C1 segment of cervical spinal cord (tissue), 14 donors: ENCODE data around the gene DUT.
A peak's percentile ranks its signal among the peaks of the same experiment; 100 is the strongest.

ENCODE experiments used
- DNase-seq, 14 donors: peaks; one replicate each; lab custom pipeline; 2025; lab: John Stamatoyannopoulos, UW

Gene DUT

DNA sequence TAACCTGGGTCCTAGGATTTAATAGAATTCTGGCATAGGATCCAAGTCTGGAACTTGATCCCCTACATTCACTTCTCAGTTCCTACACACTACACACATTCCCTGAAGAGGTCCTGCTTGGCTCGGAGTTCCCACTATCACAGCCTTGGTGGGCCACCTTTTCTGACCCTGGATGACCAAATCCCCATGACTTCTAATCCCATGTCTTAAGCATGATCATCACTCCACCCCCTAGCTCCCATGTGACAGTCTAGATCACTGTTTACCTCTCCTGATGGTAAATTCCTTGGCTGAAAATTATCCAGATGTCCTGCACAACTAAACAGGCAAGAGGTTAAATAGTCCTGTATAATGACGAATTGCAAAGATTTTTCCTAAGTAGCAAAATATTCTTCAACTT is 40.3 kb downstream of the DUT start:
- DNase-seq, result no peak

DNA sequence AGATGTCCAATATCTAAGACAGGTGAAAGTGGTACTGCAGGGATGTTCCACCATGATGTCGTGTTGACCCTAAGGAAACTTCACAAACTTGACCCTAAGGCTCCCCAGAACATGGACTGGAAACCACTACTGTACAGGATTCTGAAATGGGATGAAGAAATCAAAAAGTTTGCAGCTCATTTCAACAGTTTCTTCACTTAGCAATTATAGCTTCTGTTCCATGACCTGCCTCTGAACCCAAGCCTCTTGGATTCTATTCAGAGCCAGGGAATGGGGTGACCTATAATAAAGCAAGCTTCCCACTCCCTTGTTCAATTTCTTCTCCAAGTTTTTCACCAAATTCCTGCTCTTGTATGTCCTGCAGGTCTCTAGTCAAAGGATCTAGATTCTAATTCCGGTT is 40.7 kb downstream of the DUT start:
- DNase-seq, result no peak

DNA sequence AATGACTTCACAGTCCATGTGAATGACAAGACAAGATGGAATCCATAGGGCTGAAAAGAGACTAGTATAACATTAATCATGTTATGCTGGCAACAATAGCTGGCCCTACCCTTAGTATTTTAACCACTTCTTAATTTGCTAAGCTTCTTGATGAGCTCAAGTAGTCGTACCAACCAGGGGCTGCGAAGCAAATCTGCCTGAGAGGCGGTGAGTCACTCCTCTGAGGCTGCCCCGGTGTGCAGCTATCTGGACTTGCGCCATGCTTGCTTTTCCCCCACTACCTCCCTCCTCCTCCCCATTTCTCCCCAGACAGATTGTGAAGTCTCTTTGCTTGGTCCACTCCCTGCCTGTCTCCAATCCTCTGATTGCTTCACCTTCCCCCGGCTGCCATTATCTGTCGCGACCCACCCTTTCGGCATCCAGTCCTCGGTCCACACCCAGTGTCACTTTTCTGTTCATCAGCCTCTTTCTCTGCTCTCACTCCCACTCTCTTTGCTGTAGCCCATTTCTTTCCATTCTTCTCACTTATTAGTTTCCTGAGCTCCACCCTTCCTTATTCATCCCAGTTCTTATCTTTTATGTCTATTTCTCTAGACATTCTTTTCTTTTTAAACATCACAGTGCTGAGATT is 42.7 kb downstream of the DUT start:
- no peak for DNase-seq

DNA sequence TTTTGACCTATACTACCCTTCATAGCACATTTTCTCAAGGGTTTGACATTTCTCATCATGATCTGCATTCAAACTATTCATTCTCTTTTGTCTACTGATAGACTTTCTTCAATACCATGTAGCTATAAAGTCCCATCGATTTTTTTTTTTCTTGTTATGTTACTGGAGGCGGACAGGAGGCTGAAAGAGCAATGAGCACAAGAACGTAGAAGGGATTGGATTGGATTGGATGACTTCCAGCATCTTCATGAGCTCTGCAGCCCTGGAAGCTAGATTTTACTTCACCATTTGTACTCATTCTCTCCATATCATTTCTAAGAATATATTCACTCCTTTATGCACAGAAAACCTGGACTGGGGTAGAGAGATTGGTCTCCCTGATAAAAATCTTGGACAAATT is 43.2 kb downstream of the DUT start:
- no peak for DNase-seq

DNA sequence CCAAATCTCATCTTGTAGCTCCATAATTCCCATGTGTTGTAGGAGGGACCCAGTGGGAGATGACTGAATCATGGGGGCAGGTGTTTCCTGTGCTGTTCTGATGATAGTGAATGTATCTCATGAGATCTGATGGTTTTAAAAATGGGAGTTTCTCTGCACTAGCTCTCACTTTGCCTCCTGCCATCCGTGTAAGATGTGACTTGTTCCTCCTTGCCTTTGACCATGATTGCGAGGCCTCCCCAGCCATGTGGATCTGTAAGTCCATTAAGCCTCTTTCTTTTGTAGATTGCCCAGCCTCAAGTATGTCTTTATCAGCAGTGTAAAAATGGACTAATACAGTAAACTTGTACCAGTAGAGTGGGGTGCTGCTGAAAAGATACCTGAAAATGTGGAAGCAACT is 44.5 kb downstream of the DUT start:
- DNase-seq, result no peak

DNA sequence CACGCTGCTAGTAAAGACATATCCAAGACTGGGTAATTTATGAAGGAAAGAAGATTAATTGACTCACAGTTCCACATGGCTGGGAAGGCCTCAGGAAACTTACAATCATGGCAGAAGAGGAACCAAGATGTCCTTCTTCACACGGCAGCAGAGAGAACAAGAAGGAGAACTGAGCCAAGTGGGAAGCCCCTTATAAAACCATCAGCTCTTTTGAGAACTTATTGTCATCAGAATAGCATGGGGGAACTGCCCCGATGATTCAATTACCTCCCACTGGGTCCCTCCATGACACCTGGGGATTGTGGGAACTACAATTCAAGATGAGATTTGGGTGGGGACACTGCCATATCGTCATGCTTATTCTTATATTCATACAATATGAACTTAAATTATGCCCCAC is 49.0 kb downstream of the DUT start:
- DNase-seq, result no peak

DNA sequence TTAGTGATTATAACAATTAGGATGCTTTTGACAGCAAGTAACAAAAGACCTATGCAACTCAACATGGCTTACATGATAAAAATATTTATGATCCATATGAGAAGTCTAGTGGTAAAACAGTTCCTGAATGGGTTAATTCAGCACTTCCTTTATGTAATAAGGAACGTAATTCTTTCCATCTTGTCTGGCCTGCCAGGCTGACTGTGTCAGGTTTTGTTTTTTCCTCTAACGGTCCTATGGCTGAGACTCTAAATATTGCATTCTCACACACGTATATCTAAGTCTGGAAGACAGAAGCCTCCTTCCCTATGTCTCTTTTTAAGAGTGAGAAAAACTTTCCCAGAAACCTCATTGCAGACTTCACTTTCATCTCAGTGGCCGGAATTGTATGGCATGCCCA is 50.6 kb downstream of the DUT start:
- no peak for DNase-seq

DNA sequence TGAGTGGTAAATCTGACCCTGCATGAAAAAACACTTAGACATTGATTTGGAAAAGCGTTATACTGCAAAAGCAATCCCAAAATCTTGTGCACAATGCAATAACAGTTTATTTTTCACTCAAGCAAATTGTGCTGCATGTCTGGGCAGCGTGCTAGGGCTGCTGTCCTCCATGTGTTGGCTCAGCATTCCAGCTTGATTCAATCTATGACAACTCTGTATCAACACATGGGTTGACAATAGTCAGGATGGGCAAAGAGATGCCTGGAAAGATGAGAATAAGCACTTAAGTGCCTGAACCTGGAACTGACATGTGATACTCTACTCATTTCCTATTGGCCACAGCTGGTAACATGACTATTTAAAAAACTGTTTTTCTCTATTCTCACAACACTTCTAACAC is 51.8 kb downstream of the DUT start:
- DNase-seq, result no peak

DNA sequence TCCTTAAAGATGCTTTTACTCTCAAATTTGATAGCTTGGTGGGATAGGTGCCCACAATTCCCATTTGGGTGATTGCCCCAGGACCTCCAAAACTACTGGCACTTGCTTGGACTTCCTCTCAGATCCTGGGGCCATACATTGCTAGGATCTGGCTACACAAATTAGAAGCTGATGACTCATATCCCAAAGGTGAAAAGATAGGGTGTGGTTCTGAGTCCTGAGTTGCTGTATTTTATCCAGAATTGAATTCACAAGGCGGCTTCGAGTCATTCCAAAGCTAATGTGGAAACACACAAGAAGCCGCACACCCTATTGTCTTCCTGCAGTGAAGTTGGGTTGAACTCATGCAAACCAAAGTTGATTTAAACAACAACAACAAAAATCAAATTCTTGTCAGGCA is 53.4 kb downstream of the DUT start:
- DNase-seq, result no peak

DNA sequence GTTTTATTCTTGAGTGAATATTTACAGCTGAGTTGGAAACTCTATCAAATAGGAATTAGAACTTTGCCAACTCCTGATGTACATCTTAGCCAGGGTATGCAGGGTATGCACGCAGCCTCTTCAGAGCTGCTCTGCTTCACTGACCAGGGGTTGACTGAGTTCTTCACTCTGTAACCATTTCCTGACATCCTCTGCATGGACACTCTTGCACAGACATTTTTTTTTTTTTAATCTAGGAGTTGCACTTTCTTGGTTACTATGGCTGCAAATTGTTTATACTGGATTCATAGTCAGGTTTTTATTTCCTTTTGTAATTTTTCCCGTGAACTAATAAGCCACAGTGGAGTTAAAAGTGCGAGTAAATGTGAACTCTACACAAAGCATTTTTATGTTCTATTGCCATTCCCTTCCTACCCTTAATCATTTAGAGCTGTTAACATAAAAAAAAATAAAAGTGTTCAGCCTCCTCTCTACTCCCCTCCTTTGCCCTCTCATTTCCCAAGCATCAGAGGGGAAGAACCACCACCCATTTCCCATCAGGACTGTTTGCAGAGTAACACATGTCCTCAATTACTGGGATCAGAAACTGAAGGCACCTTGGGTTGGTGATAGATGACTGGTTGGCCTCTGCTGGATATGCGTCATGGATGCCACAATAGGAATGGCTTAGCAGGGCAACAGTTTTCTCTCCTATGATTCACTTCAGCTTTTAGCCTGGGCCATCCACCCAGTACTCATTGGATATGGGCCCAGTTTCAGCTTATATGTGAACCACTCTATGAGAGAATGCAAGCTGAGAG is 54.0 kb downstream of the DUT start:
- no peak for DNase-seq

DNA sequence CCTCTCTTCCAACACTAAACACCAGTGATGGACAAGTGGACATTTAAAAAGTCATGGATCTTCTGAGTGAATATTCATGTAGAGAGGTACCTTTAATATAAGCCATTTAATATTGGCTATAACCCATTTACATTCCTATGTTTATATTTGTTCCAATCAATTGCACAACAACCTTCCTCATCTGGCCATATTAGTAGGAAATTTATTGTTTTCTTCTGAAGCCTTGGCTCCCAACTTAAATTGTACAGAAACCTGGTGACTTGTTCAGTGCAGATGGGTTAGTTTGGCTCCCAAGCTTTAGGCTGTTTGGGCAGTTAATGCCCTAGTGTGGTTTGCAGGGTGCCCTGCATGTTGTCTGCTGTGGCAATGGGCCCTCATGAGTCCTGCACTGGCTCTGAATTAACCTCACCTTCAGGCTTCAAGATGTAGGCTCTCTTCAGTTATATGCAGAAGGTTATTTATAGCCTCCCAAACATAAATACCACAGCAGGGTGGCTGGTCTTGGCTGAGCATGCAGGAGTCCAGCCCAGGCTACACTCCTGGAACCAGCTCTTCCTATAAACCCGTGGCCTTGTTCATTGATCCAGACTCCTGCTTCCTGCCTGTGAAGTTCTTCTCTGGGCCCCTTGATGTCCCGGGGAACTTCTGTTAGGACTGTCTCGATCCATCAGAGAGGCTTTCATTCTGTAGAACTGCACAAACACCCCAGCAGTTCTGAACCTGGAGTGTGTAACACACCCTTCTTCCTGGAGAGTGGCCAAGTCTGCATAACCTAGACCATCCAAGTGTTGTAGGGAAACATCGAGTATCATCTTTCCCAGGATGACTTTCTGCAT is 57.0 kb downstream of the DUT start:
- DNase-seq, result no peak

DNA sequence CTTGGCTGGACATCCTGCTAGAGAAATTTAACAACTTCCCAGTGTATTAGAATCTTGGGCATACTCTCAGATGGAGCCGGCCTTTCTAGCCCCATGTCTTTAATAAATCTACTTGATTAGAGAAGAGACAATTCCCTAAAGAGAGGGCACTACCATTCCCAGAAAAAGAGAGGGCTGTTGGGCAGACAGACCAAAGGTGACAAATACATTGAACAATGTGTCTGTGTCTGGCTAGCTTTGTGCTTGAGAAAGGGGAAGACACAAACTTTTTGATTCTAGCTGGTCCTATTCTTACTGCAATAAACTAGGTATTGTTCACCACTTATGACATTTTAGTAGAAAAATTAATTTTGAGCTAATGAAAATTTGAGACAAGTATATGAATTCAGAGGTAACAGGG is 57.7 kb downstream of the DUT start:
- no peak for DNase-seq

DNA sequence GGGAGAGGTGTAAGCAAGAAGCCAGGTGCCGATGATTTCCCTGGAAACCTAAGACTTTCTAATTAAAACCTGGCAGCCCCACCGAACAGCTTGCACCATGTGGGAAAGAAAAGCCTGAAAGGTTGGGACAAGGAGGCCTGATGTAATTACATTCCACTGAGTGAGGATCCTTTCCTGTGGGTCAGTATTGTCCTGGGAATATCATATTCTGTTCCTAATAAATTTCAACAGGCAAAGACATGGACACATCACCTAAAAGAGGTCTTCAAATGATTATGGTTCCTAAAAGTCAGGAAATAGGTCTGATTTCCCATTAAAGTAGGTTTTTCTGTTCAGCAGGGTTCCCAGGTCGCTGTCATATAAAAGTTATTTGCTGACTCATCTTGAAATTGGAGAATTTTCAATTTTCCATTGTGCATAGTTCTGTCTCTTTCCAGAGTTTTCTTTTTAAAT is 58.5 kb downstream of the DUT start:
- no peak for DNase-seq

DNA sequence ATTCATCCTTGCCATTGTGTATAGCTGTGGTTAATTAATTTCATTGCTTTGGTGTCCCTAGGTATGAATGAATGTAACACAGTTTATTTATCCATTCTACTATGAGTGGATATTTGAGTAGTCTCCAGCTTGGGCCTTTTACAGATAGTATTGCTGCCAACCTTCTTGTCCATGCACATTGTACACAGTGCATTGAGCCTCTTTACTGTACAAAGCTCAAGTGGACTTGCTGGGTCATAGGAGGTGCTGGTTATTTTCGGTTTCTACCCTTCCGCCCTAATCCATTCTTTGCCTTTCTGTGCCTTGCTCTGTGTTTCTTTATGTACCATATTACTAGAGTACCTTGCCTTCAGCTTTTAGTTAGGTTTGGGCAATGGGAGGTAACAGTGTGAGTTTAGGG is 60.7 kb downstream of the DUT start:
- DNase-seq, result no peak

DNA sequence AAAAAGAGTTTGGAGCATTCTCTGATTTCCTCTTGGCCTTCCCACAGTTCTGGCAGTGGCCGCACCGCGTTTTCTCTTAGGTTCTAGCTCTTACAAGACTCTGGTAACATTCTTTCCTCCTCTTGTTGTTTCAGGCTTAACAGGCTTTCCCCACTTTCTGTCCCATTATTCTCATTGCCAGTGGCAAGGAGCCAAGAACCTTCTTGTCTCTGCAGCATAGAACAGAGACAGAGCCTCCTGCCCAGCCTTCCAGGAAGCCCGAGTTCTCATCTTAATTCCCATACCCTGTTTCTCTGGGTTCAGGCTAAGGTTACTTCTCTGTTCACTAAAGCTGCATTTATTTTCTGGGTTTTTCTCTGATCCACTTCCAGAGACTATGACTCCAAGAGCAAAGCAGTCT is 61.1 kb downstream of the DUT start:
- DNase-seq, result peak in 7 of 14 donors; percentile 12 to 55 (median 35)
